ENCODE measurements around the gene JARID2. TPM values are rescaled to one million over a fixed set of nuclear protein-coding genes. Genes with fewer than 3 reads are reported as not detected.

Gene JARID2
- total and polyA plus RNA-seq, 4 donors, result 3.8 to 14.8 (median 12.0) TPM

GRCh38 chr6:15242503-15242902 lies 3.4 kb upstream of the JARID2 start:
- no peak for TF ChIP-seq CTCF (IDR thresholded peaks at IDR 0.05; ENCODE audit: control extremely low read depth, extremely low read depth)
- WGBS, 2 donors, result 95 to 96% methylated on average over 2 of the region's 2 CpGs
- no peaks in the 10 kb centered on the region for H3K36me3 ChIP-seq (ENCODE audit: control insufficient read depth in 4 of 4, insufficient read depth in 4 of 4, low read length in 4 of 4)
- H3K27ac ChIP-seq (ENCODE audit: low read depth in 1 of 2, low read length in 1 of 2), result no peak overlapping the region
- H3K4me3 ChIP-seq, result no peak overlapping the region
- ATAC-seq (ENCODE audit: insufficient read depth, low FRiP score), result no peak
- DNase-seq, result no peak
- no peaks in the 10 kb centered on the region for H3K9me3 ChIP-seq (ENCODE audit: control insufficient read depth in 4 of 4, insufficient read depth in 3 of 4, low read length in 3 of 4)
- H3K9ac ChIP-seq (ENCODE audit: insufficient read depth in 1 of 2, low read length in 2 of 2), result no peak overlapping the region
- H3K4me1 ChIP-seq (ENCODE audit: control insufficient read depth in 5 of 5, insufficient read depth in 5 of 5, low read length in 5 of 5), result peaks cover 0 to 9% (median 3%) of the 10 kb centered on the region in 5 donors
- H3K27me3 ChIP-seq (ENCODE audit: control insufficient read depth in 3 of 3, insufficient read depth in 3 of 3, low read length in 2 of 3), result no peaks in the 10 kb centered on the region

- no peaks in the 10 kb centered on the region for H3K27me3 ChIP-seq (ENCODE audit: control insufficient read depth in 3 of 3, insufficient read depth in 3 of 3, low read length in 2 of 3)
- DNase-seq (no peak), ATAC-seq (ENCODE audit: insufficient read depth, low FRiP score) (no peak)
- H3K9me3 ChIP-seq (ENCODE audit: control insufficient read depth in 4 of 4, insufficient read depth in 3 of 4, low read length in 3 of 4), result no peaks in the 10 kb centered on the region
- H3K4me3 ChIP-seq, result no peak overlapping the region
- H3K9ac ChIP-seq (ENCODE audit: insufficient read depth in 1 of 2, low read length in 2 of 2), result no peak overlapping the region
- WGBS, 2 donors, result 69 to 87% methylated on average over 1 of the region's 1 CpG
- H3K27ac ChIP-seq (ENCODE audit: low read depth in 1 of 2, low read length in 1 of 2), result no peak overlapping the region
- TF ChIP-seq CTCF (IDR thresholded peaks at IDR 0.05; ENCODE audit: control extremely low read depth, extremely low read depth), result no peak
- peaks cover 0 to 9% (median 3%) of the 10 kb centered on the region in 5 donors for H3K4me1 ChIP-seq (ENCODE audit: control insufficient read depth in 5 of 5, insufficient read depth in 5 of 5, low read length in 5 of 5)
- H3K36me3 ChIP-seq (ENCODE audit: control insufficient read depth in 4 of 4, insufficient read depth in 4 of 4, low read length in 4 of 4), result no peaks in the 10 kb centered on the region
Observed at GRCh38 chr6:15242937-15243614, 2.8 kb upstream of the JARID2 start.

GRCh38 chr6:15243910-15244619 lies 1.8 kb upstream of the JARID2 start:
- ATAC-seq (ENCODE audit: insufficient read depth, low FRiP score) (no peak), DNase-seq (peak in 1 of 3 donors; percentile 35)
- Histone ChIP-seq H3K4me3 (no peak overlapping the region), H3K27ac (ENCODE audit: low read depth in 1 of 2, low read length in 1 of 2) (peak overlapping the region in 1 of 2 donors; percentile 72), H3K27me3 (ENCODE audit: control insufficient read depth in 3 of 3, insufficient read depth in 3 of 3, low read length in 2 of 3) (no peaks in the 10 kb centered on the region), H3K9ac (ENCODE audit: insufficient read depth in 1 of 2, low read length in 2 of 2) (no peak overlapping the region), H3K9me3 (ENCODE audit: control insufficient read depth in 4 of 4, insufficient read depth in 3 of 4, low read length in 3 of 4) (no peaks in the 10 kb centered on the region), H3K36me3 (ENCODE audit: control insufficient read depth in 4 of 4, insufficient read depth in 4 of 4, low read length in 4 of 4) (no peaks in the 10 kb centered on the region), H3K4me1 (ENCODE audit: control insufficient read depth in 5 of 5, insufficient read depth in 5 of 5, low read length in 5 of 5) (peaks cover 0 to 11% (median 3%) of the 10 kb centered on the region in 5 donors)
- 64 to 76% methylated on average over 27 of the region's 27 CpGs for WGBS, 2 donors
- no peak for TF ChIP-seq CTCF (IDR thresholded peaks at IDR 0.05; ENCODE audit: control extremely low read depth, extremely low read depth)
